Measurements from ENCODE around the gene ADI1.
"Not testable (repeated sequence)": the region's sequence is repeated elsewhere in the genome, so short reads cannot be mapped to it uniquely, and the experiment has no call there.

The ADI1 gene

GRCh38 chr2:3461801-3462492 is 57.4 kb downstream of the ADI1 start:
- no peak for DNase-seq

DNA sequence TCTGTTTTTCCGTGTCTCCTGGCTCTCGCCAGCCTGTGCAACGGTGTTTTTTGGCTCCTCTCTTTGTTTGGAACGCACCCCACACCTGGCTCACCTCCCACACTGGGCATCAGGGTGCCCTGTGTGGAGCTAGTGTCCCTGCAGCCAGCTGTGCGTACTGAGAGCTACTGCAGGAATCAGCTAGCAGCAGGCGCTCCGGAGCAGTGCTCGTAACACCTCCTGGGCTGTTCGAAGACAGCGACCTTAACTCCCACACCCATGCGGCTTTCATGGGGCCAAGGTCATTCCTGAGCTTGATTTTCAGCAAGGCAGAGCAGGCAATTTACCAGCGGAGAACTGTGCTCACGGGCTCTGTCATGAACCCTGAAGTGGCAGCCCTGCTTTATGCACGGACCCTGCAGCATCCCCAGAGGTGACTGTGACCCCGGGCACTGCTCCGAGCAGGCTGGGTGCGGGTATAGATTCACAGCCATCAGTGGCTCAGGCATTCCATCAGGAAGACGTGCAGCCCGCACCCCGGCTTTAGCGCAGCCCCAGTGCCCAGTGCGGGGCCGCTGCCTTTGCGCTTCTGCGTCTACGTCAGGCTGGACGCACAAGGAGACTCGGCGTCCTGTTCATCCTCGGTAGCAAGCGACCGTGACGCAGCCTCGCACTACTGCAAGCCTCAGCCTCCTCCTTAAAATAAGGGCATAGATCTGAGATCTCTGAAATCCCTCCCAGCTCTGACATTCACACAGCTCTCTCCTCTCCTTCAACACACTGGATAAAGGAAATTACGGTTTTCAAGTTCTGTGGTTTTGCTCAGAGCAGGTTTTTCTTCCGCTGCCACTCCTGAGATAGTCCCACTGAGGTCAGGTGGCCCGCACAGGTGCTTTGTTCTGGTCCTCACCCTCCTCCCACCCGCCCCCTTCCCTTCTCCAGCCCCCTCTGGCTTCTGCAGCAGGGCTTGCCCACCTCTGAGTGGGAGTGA is 58.2 kb downstream of the ADI1 start:
- no peak for DNase-seq

DNA sequence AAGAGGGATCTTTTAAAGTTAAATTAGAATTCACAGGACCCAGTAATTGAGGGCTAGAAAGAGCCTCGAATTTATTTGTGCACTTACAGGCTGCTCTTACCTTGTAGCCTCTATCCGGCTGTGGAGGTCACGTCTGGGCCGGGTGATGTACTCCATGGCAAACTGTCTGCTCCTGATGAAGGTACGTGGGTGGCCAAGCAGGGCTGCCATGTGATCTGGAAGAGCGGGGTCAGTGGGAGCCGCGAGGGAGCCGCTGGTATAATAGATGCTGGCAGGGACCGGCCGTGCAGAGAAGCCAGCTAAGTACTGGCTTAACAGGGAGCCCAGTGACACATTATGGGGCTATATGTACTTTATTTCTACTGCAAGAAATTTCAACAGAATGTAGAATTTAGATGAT is 59.2 kb downstream of the ADI1 start:
- DNase-seq: no peak

DNA sequence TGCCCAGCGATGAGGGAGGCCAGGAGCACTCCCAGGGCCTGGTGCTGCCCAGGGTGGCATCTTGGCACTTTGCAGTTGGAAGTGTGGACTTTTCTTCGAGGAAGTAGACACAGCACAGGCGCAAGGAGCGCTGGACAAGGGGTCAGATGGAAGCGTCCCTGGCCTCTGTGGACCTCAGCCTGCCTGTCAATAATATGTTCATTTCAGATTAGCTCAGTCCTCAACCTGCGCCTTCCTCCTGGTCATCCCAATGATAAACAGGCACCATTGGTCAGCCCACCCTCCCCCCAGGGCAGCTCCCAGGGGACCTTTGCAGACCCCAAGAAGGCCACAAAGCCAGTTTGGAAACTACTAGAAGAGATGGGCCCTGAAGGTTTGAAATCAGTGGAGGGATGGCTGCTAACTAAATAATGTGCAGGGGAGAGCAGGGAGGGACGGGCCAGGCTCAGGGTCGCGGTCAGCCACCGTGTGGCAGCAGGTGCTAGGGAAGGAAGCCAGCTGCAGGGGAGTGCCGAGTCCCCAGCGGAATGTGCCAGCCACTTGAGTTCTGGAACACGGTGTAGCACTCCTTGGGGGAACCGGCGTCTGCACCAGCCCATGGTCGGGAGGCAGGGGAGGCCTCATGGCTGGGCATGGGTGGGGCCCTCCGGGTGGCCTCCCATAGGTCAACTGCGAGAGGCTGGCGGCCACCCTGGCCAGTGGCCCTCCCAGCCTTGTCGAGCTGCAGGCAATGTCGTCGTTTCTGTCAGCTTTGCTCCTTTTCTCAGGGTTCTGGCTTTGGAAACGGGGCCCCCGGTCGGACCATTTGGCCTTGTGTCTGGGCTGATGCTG is 59.9 kb downstream of the ADI1 start:
- no peak for DNase-seq

DNA sequence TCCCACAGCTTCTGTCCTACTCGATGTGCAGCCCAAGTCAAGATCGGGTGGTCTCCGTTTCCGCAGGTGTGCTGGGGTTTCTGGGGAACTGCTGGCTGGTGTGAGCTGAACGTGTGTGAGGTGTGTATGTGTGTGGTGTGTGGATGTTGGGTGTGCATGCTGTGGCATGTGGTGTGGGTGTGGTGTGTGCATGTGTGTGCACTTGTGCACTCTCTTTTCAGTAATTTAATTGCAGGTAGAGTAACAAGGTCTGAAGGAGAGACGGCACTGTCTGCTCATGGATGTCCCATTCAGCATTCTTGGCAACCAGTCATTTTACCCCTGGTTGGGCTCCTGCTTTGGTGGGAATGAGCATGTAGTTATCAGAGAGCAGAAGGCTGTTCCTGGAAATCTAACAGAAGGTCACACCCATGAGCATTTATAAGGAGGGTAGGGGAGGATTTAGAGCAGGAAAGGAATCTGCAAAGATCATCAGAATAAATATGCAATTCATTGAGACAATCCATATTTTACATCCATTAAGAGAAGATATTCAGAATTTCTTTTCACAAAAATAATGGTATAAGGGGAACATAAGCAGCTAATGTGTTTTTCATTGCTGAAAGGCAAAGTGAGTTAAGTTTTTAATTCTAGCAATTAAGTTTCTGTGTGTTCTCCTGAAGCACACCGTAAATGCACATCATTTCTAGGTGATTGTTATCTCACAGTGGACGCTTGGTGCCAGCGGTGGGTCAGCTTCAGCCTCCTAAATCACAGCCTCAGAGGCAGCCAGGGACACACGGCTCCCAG is 60.7 kb downstream of the ADI1 start:
- DNase-seq: no peak

- DNase-seq: no peak
Observed at GRCh38 chr2:3457524-3458395, 61.6 kb downstream of the ADI1 start.

GRCh38 chr2:3456125-3456524 is 63.2 kb downstream of the ADI1 start:
- DNase-seq: no peak

GRCh38 chr2:3454802-3455201 is 64.5 kb downstream of the ADI1 start:
- DNase-seq: no peak

- not testable (repeated sequence) for DNase-seq
Observed at GRCh38 chr2:3454005-3454404, 65.3 kb downstream of the ADI1 start.

DNA sequence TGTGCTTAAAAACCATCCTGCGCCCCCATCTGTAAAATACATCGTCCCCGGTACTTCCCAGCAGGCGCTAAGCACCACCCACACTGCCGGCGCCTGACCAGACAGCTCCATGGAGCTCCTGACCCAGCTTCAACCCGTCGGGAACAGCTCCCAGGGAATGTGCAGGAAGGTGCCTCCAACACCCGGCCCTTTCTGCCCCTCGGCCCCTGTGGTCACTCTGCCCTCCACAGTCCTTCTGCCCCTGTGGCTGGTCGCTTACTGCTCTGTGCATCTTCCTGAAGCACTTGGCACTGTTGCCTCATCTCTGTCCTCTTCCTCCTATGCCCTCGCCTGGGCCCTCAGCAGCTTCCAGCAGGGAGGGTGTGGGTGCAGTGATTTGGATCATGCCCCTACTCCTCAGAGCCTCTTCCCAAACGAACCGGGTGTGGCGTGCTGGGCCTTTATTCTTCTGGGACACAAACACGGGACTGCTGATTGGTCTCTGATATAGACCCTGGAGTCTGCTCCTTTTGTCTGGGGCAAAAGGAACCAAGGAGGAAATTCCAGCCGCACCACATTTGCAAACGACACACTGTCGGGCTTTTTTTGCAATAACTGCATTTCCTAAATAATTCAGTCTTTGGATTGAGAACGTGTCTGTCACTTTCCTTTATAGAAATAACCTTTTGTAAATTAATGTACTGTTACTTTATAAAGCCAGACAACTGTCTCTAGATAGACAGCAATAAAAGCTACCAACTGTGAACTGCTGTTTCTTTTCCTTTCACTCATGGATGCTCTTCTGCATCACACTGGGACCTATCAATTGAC is 65.9 kb downstream of the ADI1 start:
- DNase-seq: no peak

DNA sequence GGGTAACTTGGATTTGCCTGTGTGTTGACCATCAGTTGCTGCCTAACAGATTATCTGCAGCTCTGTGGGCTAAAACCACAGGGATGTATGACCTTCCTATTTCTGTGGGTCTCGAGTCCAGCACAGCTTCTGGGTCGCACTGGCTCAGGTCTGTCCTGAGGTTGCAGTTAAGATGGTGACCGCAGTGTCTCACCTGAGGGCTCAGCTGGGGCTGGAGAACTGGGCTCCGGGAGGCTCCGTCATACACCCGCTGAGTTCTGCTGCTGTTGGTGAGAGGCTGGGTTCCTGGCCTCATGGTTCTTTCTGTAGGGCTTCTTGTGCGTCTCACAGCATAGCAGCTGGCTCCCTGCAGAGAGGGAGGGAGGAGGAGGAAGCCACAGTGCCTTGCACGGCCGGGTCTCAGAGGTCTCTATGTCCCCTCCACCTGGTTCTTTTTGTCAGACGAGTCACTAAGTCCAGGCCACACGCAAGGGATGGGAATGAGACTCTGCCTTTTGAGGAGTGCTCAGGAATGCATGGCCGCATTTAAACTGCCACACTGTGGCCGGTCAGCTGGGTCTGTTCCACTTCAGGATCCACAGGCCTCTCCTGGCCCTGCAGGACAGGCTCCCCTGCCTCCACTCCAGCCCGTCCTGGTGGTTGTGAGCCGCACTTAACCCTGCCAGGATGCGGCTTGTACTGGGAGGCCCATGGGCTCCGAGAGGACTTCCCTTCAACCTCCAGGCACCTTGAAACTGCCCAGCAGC is 67.2 kb downstream of the ADI1 start:
- no peak for DNase-seq

GRCh38 chr2:3451169-3451568 is 68.2 kb downstream of the ADI1 start:
- DNase-seq: no peak

DNA sequence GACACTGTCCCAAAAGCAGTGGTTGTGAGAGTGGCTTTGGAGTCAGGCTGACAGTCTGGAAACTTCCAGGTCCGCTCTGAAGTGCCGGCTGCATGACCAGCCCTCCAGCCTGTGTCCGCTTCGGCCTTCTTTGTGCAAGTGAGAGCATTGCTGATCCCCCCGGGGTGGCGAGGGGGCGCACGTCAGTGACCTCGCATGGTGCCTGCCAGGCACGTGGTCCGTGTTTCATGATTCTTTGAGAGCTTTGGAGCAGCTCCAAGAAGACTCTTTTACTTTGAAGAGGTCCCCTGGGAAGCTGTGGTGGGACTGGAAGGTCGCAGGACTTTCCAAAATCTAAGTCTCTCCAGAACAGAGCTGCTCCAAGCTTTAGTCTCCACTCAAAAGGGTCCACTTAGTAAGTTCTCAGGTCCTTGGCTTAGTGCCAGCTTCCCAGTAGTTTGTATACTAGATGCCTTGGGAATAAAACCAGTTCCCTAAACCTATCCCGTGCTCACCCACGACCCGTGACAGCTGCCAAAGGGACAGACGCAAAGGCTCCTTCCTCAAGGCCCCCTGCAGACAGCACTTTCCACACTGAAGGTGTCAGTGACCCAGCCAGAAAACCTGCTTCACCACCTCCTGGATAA is 68.8 kb downstream of the ADI1 start:
- no peak for DNase-seq

DNA sequence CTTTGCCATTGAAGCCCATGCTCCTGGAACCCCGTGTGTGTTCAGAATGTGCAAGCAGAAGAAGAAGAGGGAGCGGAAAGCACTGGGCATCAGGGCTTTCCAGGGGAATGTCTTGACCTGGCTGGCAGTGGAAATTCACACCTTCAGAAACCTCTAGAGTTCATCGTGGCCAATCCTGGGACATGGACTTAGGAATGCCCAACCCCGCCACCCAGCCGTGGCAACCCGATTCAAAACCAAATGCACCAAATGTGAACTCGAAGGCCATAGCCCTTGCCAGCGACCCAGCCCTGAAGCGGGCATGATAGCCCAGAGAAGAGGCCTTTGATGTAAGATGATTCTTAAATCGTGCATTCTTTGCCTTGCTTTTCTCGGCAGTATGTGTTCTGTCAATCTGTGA is 69.4 kb downstream of the ADI1 start:
- DNase-seq: no peak

DNA sequence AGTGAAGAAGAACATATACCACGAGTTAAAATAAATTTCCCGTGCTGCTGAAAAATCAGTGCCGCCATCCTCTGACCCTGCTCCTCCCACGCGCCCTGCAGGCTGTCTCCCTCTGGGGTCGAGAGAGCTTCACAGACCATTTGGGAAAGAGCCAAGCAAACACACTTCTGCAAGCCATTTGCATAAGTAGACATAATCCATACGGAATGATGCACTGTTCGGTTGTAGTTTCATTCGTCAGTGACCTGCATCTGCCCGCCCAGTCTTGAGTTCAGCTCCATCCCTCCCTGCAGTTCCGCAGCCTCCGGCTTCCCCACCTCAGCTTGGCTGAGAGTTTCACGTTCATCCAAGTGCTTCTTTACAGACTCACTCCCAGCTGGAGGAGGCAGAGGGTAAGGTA is 70.2 kb downstream of the ADI1 start:
- DNase-seq: no peak

GRCh38 chr2:3448441-3448911 is 70.9 kb downstream of the ADI1 start:
- DNase-seq: not testable (repeated sequence)

DNA sequence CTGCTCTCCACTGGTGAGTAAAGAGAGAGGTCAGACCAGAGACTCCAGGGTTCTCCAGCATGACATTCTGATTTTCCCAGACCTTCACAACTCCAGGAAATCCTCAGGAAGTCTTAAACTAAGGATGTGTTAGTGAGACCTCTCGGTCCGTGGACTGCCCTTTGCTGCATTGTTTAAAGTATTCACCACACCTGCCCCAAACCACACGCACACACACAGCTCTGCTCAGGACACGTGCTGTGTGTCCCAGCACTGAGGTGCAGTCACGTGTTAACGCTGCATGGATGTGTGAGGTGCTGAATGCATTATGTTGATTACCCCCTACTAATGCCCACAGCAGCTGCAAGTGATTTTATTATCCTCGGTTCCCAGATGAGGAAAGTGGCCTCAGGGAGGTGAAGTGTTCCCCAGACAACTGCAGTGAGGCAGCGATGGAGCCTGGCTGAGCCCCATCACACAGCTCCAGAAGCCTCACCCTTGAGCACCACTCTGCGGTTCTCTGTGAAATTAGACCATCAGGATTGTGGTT is 71.5 kb downstream of the ADI1 start:
- DNase-seq: no peak

All from activated naive CD4-positive, alpha-beta T cell (primary cell).